A673 (cell line): Measurements from ENCODE around the gene SGK1.

Experiments
- CTCF ChIP-seq: fragments of 300-800, 200-600 bp; sonication (generic); conservative IDR thresholded peaks from 2 replicates; pipeline ENCODE4 v1.5.1; 2017; ENCODE audit warnings: low read depth, mild to moderate bottlenecking, antibody characterized with exemption, low read length, moderate library complexity, mixed read lengths
- EZH2 ChIP-seq: fragments of 200-600 bp; sonication (generic); IDR thresholded peaks from 2 replicates; pipeline ENCODE4 v1.6.1; 2017; ENCODE audit warnings: borderline replicate concordance, low read depth, mild to moderate bottlenecking, mixed read lengths, antibody characterized with exemption, low read length; ENCODE audit not compliant: poor library complexity, severe bottlenecking

DNA sequence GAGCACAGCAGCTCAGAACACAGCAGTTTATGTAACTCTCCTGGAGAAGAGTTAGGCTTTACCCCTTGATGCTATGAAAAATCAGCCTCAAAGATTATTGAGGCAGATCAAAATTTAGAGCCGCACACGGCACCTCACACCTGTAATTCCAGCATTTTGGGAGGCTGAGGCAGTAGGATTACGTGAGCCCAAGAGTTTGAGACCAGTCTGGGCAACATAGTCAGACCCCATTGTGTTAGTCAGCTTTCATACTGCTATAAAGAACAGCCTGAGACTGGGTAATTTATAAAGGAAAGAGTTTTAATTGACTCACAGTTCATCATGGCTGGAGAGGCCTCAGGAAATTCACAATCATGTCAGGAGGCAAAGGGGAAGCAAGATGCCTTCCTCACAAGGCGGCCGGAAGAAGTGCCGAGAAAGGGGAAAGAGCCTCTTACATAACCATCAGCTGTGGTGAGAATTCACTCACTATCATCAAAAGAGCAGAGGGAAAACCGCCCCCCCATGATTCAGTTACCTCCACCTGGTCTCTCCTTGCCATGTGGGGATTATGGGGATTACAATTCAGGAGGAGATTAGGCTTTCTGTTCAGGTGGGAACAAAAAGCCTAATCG, 87.7 kb downstream of the SGK1 start:
- TF ChIP-seq CTCF (no peak), EZH2 (no peak)
